Thoracic aorta endothelial cell (primary cell): ENCODE results near the gene AGO3. TPM values are rescaled to one million over a fixed set of nuclear protein-coding genes. Genes with fewer than 3 reads are reported as not detected.

Experiments used
- total RNA-seq: library from RNA; depleted of rRNA; stranded (reverse); fragments of >200 nt; gene quantifications from 2 replicates; pipeline ENCODE4 v1.2.3, GENCODE V29; 2012

Gene AGO3
- total RNA-seq, result 15.6 and 19.0 TPM in 2 replicates

GRCh38 chr1:35930593-35931445, at the start of gene AGO3:
Gene AGO3 (plus strand): TSS chr1:35931105. CDS start chr1:35931427, 322 bp downstream.

GRCh38 chr1:35882945-35883634, 47.8 kb upstream of the AGO3 start, which contains the start of gene AGO1:
Gene AGO1 (plus strand): TSS chr1:35883209. CDS start chr1:35883422, 213 bp downstream.

GRCh38 chr1:36083635-36084496, 153.0 kb downstream of the AGO3 start, which contains the start of gene TEKT2:
Gene TEKT2 (plus strand): TSS chr1:36084094. CDS start chr1:36084922, 828 bp downstream.

GRCh38 chr1:36088577-36089392, 157.9 kb downstream of the AGO3 start, which contains the start of gene ADPRS:
Gene ADPRS (plus strand): TSS chr1:36088892. CDS start chr1:36088905, 13 bp downstream.

Other genes starting within 250 kb of the AGO3 start
- gene C1orf216, start 212.2 kb upstream of the AGO3 start, total RNA-seq, result 12.9 and 14.8 TPM in 2 replicates
- gene CLSPN, start 161.1 kb upstream of the AGO3 start, total RNA-seq, result 39.4 and 45.7 TPM in 2 replicates
- gene AGO4, start 123.1 kb upstream of the AGO3 start, total RNA-seq, result 18.6 and 19.8 TPM in 2 replicates
- 19.5 and 32.2 TPM in 2 replicates for gene AGO1, start 47.9 kb upstream of the AGO3 start, total RNA-seq
- gene TEKT2, start 153.0 kb downstream of the AGO3 start, total RNA-seq, result 0.22 TPM in 1 of 2 replicates, not detected in the other
- 25.6 and 26.2 TPM in 2 replicates for gene ADPRS, start 157.8 kb downstream of the AGO3 start, total RNA-seq
- gene COL8A2, start 194.1 kb downstream of the AGO3 start, total RNA-seq, result 1.7 and 3.6 TPM in 2 replicates
- 89.3 and 96.1 TPM in 2 replicates for gene TRAPPC3, start 218.4 kb downstream of the AGO3 start, total RNA-seq
- 164 and 176 TPM in 2 replicates for gene MAP7D1, start 225.1 kb downstream of the AGO3 start, total RNA-seq